ENCODE results near the gene ANO2. TPM values are rescaled to one million over a fixed set of nuclear protein-coding genes. Genes with fewer than 3 reads are reported as not detected.

The ANO2 gene
- total RNA-seq, 1 donor from 2014 or later: 1.7 TPM

GRCh38 chr12:5556946-5557673 is 387.9 kb downstream of the ANO2 start:
- no peak for DNase-seq (ENCODE audit: low read depth)
- TF ChIP-seq, protein P1, sequence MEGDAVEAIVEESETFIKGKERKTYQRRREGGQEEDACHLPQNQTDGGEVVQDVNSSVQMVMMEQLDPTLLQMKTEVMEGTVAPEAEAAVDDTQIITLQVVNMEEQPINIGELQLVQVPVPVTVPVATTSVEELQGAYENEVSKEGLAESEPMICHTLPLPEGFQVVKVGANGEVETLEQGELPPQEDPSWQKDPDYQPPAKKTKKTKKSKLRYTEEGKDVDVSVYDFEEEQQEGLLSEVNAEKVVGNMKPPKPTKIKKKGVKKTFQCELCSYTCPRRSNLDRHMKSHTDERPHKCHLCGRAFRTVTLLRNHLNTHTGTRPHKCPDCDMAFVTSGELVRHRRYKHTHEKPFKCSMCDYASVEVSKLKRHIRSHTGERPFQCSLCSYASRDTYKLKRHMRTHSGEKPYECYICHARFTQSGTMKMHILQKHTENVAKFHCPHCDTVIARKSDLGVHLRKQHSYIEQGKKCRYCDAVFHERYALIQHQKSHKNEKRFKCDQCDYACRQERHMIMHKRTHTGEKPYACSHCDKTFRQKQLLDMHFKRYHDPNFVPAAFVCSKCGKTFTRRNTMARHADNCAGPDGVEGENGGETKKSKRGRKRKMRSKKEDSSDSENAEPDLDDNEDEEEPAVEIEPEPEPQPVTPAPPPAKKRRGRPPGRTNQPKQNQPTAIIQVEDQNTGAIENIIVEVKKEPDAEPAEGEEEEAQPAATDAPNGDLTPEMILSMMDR (conservative IDR thresholded peaks at IDR 0.05; ENCODE audit: low read depth, low read length): no peak

DNA sequence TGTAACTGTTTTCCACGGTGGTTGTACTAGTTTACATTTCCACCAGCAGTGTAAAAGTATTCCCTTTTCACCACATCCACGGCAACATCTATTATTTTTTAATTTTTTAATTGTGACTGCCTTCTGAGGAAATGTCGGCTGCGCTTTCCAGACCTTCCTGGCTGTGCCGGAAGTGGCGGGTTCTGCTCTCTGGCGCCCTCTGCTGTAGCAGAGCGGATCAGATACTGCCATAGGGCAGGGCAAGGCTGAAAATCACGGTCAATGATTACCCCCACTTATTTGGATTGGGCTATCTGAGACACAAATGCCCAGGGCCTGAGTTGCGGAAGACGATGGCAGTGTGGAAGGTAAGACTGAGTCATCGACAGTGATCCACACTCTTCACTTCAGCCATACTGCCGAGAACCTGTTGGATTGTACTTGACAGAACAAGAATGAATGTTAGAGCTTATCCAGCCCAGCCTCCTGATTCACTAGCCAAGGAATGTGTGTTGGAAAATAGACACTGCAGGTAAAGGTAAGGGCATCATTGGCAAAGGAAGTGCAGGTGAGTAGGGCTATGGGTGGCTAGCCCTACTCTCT is 388.9 kb downstream of the ANO2 start:
- H3K4me3 ChIP-seq (ENCODE audit: low read depth, low read length): no peak overlapping the region
- TF ChIP-seq, protein P1 (conservative IDR thresholded peaks at IDR 0.05; ENCODE audit: low read depth, low read length): peak; percentile 34
- DNase-seq (ENCODE audit: low read depth): no peak

More at GRCh38 chr12:5556946-5557673, 387.9 kb downstream of the ANO2 start:
- no peak overlapping the region for H3K4me3 ChIP-seq (ENCODE audit: low read depth, low read length)

- TF ChIP-seq, protein P1 (conservative IDR thresholded peaks at IDR 0.05; ENCODE audit: low read depth, low read length): no peak
- H3K4me3 ChIP-seq (ENCODE audit: low read depth, low read length): no peak overlapping the region
- no peak for DNase-seq (ENCODE audit: low read depth)
These were observed 390.3 kb downstream of the ANO2 start for GRCh38 chr12:5554711-5555110.

DNA sequence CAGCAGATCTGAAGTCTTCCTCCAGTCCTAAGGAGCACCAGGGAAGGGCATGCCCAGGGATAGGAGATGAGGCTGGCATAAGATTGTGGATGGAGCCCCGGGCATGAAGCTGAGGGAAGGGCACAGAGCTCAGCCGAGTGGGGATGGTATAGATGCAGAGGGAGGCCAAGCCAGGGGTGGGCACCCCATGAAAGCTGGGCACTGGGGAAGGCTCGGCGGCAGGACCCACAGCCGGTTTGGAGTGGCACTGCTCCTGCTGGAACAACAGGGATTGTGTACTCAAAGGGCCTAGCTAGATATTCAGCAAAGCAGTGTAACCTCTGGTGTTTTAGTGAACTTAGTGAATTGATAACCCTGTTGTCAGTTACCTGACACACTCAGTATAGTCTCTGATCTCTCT is 396.0 kb downstream of the ANO2 start:
- TF ChIP-seq, protein P1 (conservative IDR thresholded peaks at IDR 0.05; ENCODE audit: low read depth, low read length): no peak
- no peak for DNase-seq (ENCODE audit: low read depth)
- H3K4me3 ChIP-seq (ENCODE audit: low read depth, low read length): no peak overlapping the region

GRCh38 chr12:5548152-5548943 is 396.7 kb downstream of the ANO2 start:
- no peak overlapping the region for H3K4me3 ChIP-seq (ENCODE audit: low read depth, low read length)
- TF ChIP-seq, protein P1 (conservative IDR thresholded peaks at IDR 0.05; ENCODE audit: low read depth, low read length): no peak
- DNase-seq (ENCODE audit: low read depth): no peak

DNA sequence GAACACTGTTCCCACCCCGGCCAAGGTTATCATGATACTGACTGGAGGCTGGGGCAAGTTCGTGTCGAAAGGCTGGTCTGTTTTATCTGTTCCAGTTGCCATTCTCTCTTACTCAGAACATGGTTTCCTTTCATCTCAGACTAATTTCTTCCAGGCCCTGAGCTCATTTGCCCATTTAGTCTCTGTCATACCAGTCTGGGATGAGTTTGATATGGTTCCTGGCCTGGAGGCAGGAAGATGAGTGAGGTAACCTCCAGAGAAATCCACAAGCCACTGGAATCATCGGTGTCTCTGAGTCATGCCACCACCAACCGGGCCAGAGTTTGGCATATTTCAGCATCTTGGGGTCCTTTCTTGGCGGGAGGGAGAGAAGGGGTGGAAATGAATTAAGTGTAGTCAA is 398.4 kb downstream of the ANO2 start:
- no peak for DNase-seq (ENCODE audit: low read depth)
- H3K4me3 ChIP-seq (ENCODE audit: low read depth, low read length): no peak overlapping the region
- TF ChIP-seq, protein P1 (conservative IDR thresholded peaks at IDR 0.05; ENCODE audit: low read depth, low read length): no peak

Data from epithelial cell of proximal tubule (primary cell).